GM21786 (cell line): Measurements from ENCODE around the gene YY1AP1.
A peak's percentile ranks its signal among the peaks of the same experiment; 100 is the strongest.
"Not testable (repeated sequence)": the region's sequence is repeated elsewhere in the genome, so short reads cannot be mapped to it uniquely, and the experiment has no call there.

Source experiments
- ATAC-seq: cut with Tn5 transposase; IDR thresholded peaks from one replicate; pipeline ENCODE4 v1.9.1; 2021; ENCODE audit not compliant: unreplicated experiment

YY1AP1 gene

GRCh38 chr1:155688324-155689080 lies at the start of gene YY1AP1:
Gene YY1AP1, minus strand, starts transcription at chr1:155688774. Its CDS starts 8,338 bp downstream, at chr1:155680436.
- peak; percentile 83 for ATAC-seq

GRCh38 chr1:155729031-155729898 lies 40.7 kb upstream of the YY1AP1 start:
- no peak for ATAC-seq

GRCh38 chr1:155725142-155725541 lies 36.6 kb upstream of the YY1AP1 start:
- no peak for ATAC-seq

DNA sequence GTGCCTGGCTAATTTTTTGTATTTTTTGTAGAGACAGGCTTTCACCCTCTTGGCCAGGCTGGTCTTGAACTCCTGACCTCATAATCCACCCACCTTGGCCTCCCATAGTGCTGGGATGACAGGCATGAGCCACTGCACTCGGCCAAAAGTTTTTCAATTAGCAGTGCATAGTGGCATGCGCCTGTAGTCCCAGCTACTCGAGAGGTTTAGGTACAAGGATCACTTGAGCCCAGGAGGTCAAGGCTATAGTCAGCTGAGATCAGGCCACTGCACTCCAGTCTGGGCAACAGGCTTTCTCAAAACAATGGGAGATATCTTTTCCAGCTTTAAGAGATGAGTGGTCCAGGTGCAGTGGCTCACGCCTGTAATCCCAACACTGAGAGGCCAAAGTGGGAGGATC lies 31.1 kb upstream of the YY1AP1 start:
- ATAC-seq, result no peak

GRCh38 chr1:155718524-155719115 lies 30.0 kb upstream of the YY1AP1 start:
- ATAC-seq, result not testable (repeated sequence)

DNA sequence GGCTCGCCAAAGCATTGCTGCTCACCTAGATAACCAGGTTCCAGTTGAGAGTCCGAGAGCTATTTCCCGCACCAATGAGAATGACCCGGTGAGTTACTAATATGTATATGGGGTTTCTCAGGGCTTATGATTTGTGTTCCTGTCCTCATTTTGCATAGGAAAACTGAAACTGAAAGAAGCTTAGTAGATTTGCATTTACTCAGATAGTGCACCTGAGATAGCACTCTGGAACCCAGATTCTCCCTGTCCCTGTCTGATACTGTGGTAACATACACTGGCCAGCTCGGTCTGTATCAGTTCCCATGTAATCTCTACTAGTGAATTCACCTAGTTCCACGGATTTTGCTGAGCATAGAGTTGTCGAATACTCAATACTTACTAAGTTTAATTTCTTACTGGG lies 28.5 kb upstream of the YY1AP1 start:
- ATAC-seq, result no peak

DNA sequence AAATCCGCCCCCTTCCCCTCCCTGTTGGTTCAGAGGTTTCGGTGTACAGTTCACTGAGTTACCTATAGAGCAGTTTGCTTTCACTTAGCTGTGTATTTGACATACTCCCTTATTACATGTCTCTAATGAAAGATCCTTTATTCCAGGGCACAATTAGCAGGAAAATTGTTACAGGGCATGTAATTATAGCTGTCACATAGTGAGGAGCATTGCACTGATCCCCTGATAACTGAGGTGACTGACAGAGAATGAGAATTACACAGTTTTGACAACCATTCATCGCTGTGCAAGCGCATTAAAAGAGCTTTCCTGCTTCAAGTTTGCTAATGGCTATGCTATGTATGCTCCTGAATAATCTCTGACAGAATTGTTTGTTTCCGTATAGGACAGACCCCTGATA lies 27.2 kb upstream of the YY1AP1 start:
- ATAC-seq, result no peak

GRCh38 chr1:155715056-155715455 lies 26.5 kb upstream of the YY1AP1 start:
- ATAC-seq, result not testable (repeated sequence)

GRCh38 chr1:155713075-155713474 lies 24.5 kb upstream of the YY1AP1 start:
- no peak for ATAC-seq

GRCh38 chr1:155712636-155713035 lies 24.1 kb upstream of the YY1AP1 start:
- not testable (repeated sequence) for ATAC-seq

- not testable (repeated sequence) for ATAC-seq
Observed at GRCh38 chr1:155711457-155711856, 22.9 kb upstream of the YY1AP1 start.

- ATAC-seq, result no peak
Observed at GRCh38 chr1:155709391-155709790, 20.8 kb upstream of the YY1AP1 start.

- ATAC-seq, result no peak
Observed at GRCh38 chr1:155706139-155706538, 17.6 kb upstream of the YY1AP1 start.

DNA sequence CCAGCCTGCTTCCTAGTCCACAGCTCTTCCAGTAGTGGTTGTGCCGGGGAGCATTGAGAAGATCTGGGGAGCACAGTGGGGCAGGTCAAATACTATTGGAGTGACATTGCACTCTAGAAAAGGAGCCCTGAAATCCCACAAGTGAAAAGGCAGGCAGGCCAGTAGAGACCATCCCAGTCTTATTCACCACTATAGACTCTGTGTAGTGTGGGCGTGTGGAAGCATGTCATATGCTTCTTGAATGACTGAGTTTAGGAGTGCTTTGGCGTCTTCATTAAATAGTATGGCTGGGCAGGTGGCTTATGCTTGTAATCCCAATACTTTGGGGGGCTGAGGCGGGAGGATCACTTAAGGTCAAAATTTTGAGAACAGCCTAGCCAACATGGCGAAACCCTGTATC lies 15.8 kb upstream of the YY1AP1 start:
- ATAC-seq, result not testable (repeated sequence)

DNA sequence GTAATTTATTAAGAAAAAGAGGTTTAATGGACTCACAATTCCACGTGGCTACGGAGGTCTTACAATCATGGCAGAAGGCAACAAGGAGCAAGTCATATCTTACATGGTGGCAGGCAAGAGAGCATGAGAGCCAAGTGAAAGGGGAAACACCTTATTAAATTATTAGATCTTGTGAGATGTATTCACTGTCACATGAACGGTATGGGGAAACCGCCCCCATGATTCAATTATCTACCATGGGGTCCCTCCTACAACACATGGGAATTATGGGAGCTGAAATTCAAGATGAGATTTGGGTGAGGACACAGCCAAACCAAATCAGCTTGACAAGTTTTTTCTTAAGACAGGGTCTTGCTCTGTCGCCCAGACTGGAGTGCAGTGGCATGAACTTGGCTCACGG lies 14.6 kb upstream of the YY1AP1 start:
- ATAC-seq, result no peak

GRCh38 chr1:155701675-155702074 lies 13.1 kb upstream of the YY1AP1 start:
- not testable (repeated sequence) for ATAC-seq

GRCh38 chr1:155699062-155699461 lies 10.5 kb upstream of the YY1AP1 start:
- ATAC-seq, result not testable (repeated sequence)

DNA sequence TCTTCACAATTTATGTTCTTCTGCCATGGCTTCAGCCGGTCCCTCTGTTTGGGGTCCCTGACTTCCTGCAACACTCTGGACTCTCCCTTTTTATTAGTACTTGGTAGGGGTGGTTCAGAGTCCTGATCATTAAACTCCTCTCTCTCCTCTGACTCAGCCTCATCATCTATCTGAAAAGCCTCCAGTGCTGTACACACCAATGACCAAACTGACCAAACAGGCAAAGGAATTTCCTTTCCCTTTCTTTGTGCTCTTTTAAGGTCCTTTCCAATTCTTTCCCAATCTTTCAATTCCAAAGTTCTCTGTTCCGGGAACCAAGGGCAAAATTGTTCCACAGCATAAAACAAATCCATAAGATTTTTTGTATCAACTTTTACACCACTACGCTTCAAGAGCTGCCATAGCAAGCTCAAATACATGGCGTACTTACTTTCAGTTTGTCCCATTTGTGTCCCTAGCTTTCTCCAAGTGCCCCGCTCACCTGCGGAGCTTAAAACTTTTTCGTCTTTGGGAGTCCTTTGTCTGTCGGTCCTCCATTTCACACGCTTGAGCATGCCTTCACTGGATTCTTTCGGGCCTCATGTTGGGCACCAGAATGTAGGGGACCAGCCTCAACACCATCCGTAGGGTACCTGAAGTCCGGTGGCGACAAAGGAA lies 9.9 kb upstream of the YY1AP1 start:
- ATAC-seq, result no peak

DNA sequence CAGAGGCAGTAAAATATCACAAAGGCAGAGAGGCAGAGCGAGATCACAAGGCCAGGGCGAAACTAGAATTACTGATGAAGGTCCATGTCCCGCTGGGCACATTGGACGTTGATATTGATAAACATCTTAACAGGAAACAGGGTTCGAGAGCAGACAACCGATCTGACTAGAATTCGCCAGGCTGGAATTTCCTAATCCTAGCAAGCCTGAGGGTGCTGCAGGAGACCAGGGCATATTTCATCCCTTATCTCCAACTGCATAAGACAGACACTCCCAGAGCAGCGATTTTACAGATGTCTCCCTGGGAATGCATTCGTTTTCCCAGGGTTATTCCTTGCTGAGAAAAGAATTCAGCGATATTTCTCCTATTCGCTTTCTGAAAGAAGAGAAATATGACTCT lies 9.0 kb upstream of the YY1AP1 start:
- not testable (repeated sequence) for ATAC-seq

DNA sequence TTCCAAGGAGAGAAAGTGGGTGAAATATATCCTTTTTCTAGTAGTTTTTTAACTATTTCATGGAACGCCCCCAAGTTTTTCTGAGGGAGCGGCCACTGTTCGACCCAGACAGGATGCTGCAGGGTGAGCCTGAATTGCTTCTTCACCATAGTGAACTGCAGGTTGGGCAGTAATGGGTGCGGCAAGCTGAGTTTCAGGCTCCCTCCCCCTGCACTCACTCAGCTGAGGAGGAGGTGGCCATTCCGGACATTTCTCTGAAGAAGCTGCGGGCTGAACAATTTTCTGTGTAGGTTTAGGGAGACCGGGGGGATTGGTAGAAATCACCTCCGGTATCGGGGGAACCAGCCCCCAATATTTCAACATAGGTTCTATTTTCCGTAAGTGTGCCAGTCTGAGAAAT lies 8.5 kb upstream of the YY1AP1 start:
- no peak for ATAC-seq

- no peak for ATAC-seq
Observed at GRCh38 chr1:155696524-155696923, 8.0 kb upstream of the YY1AP1 start.
